ENCODE measurements around the gene TCF7L1. TPM values are rescaled to one million over a fixed set of nuclear protein-coding genes. Genes with fewer than 3 reads are reported as not detected.

TCF7L1 gene
- 6.6 TPM for total RNA-seq (ENCODE audit: unreplicated experiment)
- long read RNA-seq, partial matches to known transcripts, result 0 of 2 reads
- long read RNA-seq, other reads (novel, unspliced or antisense), result 2 of 2 reads

DNA sequence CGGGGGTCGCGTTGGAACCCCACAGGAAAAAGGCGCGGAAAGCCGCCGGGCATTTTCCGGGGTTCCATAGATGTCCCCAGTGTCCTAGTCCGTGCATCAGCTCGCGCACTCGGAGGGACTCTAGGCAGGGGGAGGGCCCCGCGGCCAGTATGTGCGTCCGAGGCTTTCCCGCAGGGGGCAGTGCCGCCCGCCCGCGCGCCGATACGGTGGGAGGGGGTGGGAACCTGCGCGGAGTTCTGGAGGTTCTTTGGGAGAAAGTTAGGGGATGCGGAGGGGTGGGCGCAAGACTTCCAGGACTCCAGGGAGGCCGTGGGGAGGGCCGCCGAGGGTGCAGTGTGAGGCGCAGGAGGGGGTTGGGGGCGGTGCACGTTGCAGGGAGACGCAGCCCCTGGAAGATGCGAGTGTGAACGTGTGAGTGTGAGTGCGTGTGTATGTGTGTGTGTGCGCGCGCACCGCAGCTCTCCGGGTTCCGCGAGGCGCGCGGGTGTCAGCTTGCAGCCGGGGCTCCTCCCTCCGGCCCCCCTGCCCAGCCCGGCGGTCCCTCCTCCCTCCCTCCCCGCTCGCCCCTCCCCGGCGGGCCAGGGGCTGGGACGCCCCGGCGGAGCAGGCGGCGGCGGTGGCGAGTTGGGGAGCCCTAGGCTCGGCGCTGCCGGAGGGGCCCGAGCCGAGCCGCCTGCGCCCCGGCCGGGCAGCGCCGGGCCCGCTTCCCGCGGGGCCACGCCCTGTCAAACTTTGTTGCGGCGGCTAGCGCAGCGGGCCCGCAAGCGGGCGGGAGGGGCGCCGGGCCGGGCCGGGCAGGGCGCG lies at the start of gene TCF7L1:
Gene TCF7L1, plus strand, starts transcription at position 559 of the 804 bp plus-strand sequence. CDS start 293 bp downstream, outside the sequence.
- Mint-ChIP-seq H3K27me3 (ENCODE audit: unreplicated experiment) (peaks cover 1% of the 10 kb centered on the region), H3K27ac (ENCODE audit: unreplicated experiment) (no peak within 1 kb of the TSS), H3K9me3 (ENCODE audit: unreplicated experiment) (peaks cover 4% of the 10 kb centered on the region), H3K4me3 (ENCODE audit: unreplicated experiment) (peak within 1 kb of the TSS; percentile 82), H3K4me1 (ENCODE audit: low read depth, unreplicated experiment) (peaks cover 11% of the 10 kb centered on the region), H3K36me3 (ENCODE audit: unreplicated experiment) (no peaks in the 10 kb centered on the region)
- peak; percentile 80 for TF ChIP-seq CTCF (IDR thresholded peaks at IDR 0.05; ENCODE audit: partially characterized antibody, unreplicated experiment)
- peak; percentile 89 for DNase-seq

GRCh38 chr2:85085563-85085962 lies 47.6 kb upstream of the TCF7L1 start:
- Mint-ChIP-seq H3K4me3 (ENCODE audit: unreplicated experiment) (no peak overlapping the region), H3K9me3 (ENCODE audit: unreplicated experiment) (peaks cover 14% of the 10 kb centered on the region), H3K27me3 (ENCODE audit: unreplicated experiment) (peaks cover 11% of the 10 kb centered on the region), H3K4me1 (ENCODE audit: low read depth, unreplicated experiment) (peaks cover 12% of the 10 kb centered on the region), H3K36me3 (ENCODE audit: unreplicated experiment) (no peaks in the 10 kb centered on the region), H3K27ac (ENCODE audit: unreplicated experiment) (no peak overlapping the region)
- TF ChIP-seq CTCF (IDR thresholded peaks at IDR 0.05; ENCODE audit: partially characterized antibody, unreplicated experiment), result no peak
- DNase-seq, result no peak

DNA sequence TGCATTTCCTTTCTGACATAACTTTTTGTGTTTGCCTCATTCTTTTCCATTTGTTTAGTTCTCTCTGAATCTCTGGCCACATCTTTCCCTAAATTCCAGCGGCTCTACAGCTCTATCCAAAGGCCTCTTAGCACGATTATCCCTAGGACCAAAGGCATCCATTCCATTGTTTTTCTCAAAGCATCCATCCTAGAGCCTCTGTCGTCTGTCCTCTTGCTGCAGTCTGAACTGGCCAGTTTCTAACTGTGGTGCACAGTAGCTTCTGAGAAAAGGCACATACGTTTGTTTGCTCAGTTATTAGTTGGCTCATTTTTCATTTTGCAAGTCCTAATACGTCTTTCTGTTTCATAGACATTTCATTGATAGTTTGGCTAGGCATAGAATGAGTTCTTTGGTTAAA lies 45.7 kb upstream of the TCF7L1 start:
- DNase-seq, result no peak
- H3K9me3 Mint-ChIP-seq (ENCODE audit: unreplicated experiment), result peaks cover 14% of the 10 kb centered on the region

GRCh38 chr2:85088921-85089320 lies 44.3 kb upstream of the TCF7L1 start:
- no peak for DNase-seq
- Mint-ChIP-seq H3K27ac (ENCODE audit: unreplicated experiment) (peak overlapping the region; percentile 92), H3K4me1 (ENCODE audit: low read depth, unreplicated experiment) (peaks cover 15% of the 10 kb centered on the region), H3K27me3 (ENCODE audit: unreplicated experiment) (peaks cover 11% of the 10 kb centered on the region), H3K36me3 (ENCODE audit: unreplicated experiment) (no peaks in the 10 kb centered on the region), H3K4me3 (ENCODE audit: unreplicated experiment) (peak overlapping the region; percentile 60), H3K9me3 (ENCODE audit: unreplicated experiment) (peaks cover 14% of the 10 kb centered on the region)
- no peak for TF ChIP-seq CTCF (IDR thresholded peaks at IDR 0.05; ENCODE audit: partially characterized antibody, unreplicated experiment)

More for the DNA sequence above, 45.7 kb upstream of the TCF7L1 start:
- Mint-ChIP-seq H3K27me3 (ENCODE audit: unreplicated experiment) (peaks cover 11% of the 10 kb centered on the region), H3K36me3 (ENCODE audit: unreplicated experiment) (no peaks in the 10 kb centered on the region), H3K4me3 (ENCODE audit: unreplicated experiment) (no peak overlapping the region), H3K4me1 (ENCODE audit: low read depth, unreplicated experiment) (peaks cover 15% of the 10 kb centered on the region), H3K27ac (ENCODE audit: unreplicated experiment) (no peak overlapping the region)
- no peak for TF ChIP-seq CTCF (IDR thresholded peaks at IDR 0.05; ENCODE audit: partially characterized antibody, unreplicated experiment)

DNA sequence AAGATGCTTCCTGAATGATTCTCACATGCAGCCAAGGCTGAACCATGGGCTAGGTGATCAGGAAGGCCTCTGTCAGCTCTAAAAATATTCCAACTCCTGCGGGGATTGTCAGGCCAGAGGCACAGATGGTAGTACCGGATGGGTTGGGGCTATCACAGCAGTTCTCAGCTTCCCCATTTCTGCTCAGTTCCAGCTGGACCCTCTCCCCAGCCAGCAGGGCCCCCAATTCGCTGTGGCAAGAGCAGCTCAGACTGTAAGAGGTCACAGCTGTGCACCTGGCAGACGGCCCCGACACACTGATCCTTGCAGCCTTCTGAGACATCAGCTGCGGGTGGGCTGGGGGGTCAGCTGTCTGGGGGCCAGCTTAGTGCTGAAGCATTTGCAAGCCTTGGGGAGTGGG lies 43.6 kb upstream of the TCF7L1 start:
- DNase-seq, result peak; percentile 83
- Mint-ChIP-seq H3K27me3 (ENCODE audit: unreplicated experiment) (peaks cover 11% of the 10 kb centered on the region), H3K4me3 (ENCODE audit: unreplicated experiment) (peak overlapping the region; percentile 60), H3K4me1 (ENCODE audit: low read depth, unreplicated experiment) (peaks cover 15% of the 10 kb centered on the region), H3K9me3 (ENCODE audit: unreplicated experiment) (peaks cover 14% of the 10 kb centered on the region), H3K36me3 (ENCODE audit: unreplicated experiment) (no peaks in the 10 kb centered on the region), H3K27ac (ENCODE audit: unreplicated experiment) (peak overlapping the region; percentile 92)
- TF ChIP-seq CTCF (IDR thresholded peaks at IDR 0.05; ENCODE audit: partially characterized antibody, unreplicated experiment), result no peak

Measured in glutamatergic neuron (in vitro differentiated cells).